ENCODE data around the gene RAMAC. TPM values are rescaled to one million over a fixed set of nuclear protein-coding genes. Genes with fewer than 3 reads are reported as not detected.
"Not testable (repeated sequence)": the region's sequence is repeated elsewhere in the genome, so short reads cannot be mapped to it uniquely, and the experiment has no call there.

The RAMAC gene
- total RNA-seq, 2 experiments from 2014 or later, result 15.3 to 15.6 TPM

- CTCF ChIA-PET; intact Hi-C loops (cut with micrococcal nuclease); H3K27me3 Mint-ChIP-seq (ENCODE audit: low read depth); H3K27ac Mint-ChIP-seq; H3K9me3 Mint-ChIP-seq; H3K4me3 Mint-ChIP-seq; H3K4me1 Mint-ChIP-seq (ENCODE audit: low read depth); DNase-seq: not testable (repeated sequence)
- H3K36me3 Mint-ChIP-seq (ENCODE audit: low read depth), result peaks cover 33% of the 10 kb centered on the region
Observed at GRCh38 chr15:83031234-83031633, 45.2 kb downstream of the RAMAC start.

- H3K4me1 Mint-ChIP-seq (ENCODE audit: low read depth), result peaks cover 26% of the 10 kb centered on the region
- intact Hi-C loops (cut with micrococcal nuclease), result no loop called here
- peaks cover 52% of the 10 kb centered on the region for H3K36me3 Mint-ChIP-seq (ENCODE audit: low read depth)
- no peaks in the 10 kb centered on the region for H3K9me3 Mint-ChIP-seq
- no peak overlapping the region for H3K27ac Mint-ChIP-seq
- no peak overlapping the region for H3K4me3 Mint-ChIP-seq
- CTCF ChIA-PET, result no interaction called here
- no peak for DNase-seq
- no peaks in the 10 kb centered on the region for H3K27me3 Mint-ChIP-seq (ENCODE audit: low read depth)
Observed at GRCh38 chr15:83036253-83036652, 50.2 kb downstream of the RAMAC start.

- no peaks in the 10 kb centered on the region for H3K9me3 Mint-ChIP-seq
- no peak overlapping the region for H3K27ac Mint-ChIP-seq
- peaks cover 26% of the 10 kb centered on the region for H3K4me1 Mint-ChIP-seq (ENCODE audit: low read depth)
- no peaks in the 10 kb centered on the region for H3K27me3 Mint-ChIP-seq (ENCODE audit: low read depth)
- intact Hi-C loops (cut with micrococcal nuclease), result no loop called here
- peaks cover 59% of the 10 kb centered on the region for H3K36me3 Mint-ChIP-seq (ENCODE audit: low read depth)
- DNase-seq, result no peak
- H3K4me3 Mint-ChIP-seq, result no peak overlapping the region
- CTCF ChIA-PET, result interaction anchor here (0.5 kb wide), 1 partner anchor 405 kb away, joined by 5 read pairs; no protein-coding TSS in a partner anchor
Observed at GRCh38 chr15:83039206-83039605, 53.2 kb downstream of the RAMAC start.

Other genes with a start within 250 kb of the RAMAC start
- not detected for gene FSD2, start 180.1 kb upstream of the RAMAC start, total RNA-seq
- gene WHAMM, start 176.6 kb upstream of the RAMAC start, total RNA-seq, result 1 to 10 TPM; 3.7 to 5.7 TPM
- 1 to 10 TPM; 2.3 to 2.8 TPM for gene HOMER2, start 33.5 kb upstream of the RAMAC start, total RNA-seq
- 10 to 100 TPM; 20.6 to 21.7 TPM for gene C15orf40, start 25.4 kb downstream of the RAMAC start, total RNA-seq
- gene BTBD1, start 81.0 kb downstream of the RAMAC start, total RNA-seq, result 10 to 100 TPM; 45.2 to 46.1 TPM
- 1 to 10 TPM; 1.7 to 3.4 TPM for gene TM6SF1, start 121.4 kb downstream of the RAMAC start, total RNA-seq
- 1 to 10 TPM; 5.9 to 8.1 TPM for gene HDGFL3, start 221.6 kb downstream of the RAMAC start, total RNA-seq

Measured in activated naive CD4-positive, alpha-beta T cell treated with anti-CD3 and anti-CD28 coated beads for 36 hours (primary cell).